Measurements from ENCODE around the gene EYS.

EYS gene

GRCh38 chr6:64912966-64913365 lies 794.1 kb downstream of the EYS start:
- no peaks in the 10 kb centered on the region for H3K4me1 ChIP-seq (ENCODE audit: insufficient read depth, low read length, poor library complexity, severe bottlenecking)
- no peak overlapping the region for H3K9ac ChIP-seq (ENCODE audit: low read depth, low read length, poor library complexity, severe bottlenecking)
- TF ChIP-seq CTCF (conservative IDR thresholded peaks at IDR 0.05; ENCODE audit: low read length) (no peak), EZH2phosphoT487 (IDR thresholded peaks at IDR 0.05; ENCODE audit: borderline replicate concordance) (no peak)
- no peaks in the 10 kb centered on the region for H3K79me2 ChIP-seq (ENCODE audit: insufficient read depth, low read length)
- no peaks in the 10 kb centered on the region for H3K9me2 ChIP-seq (replicated peaks; ENCODE audit: low read depth, low read length)
- H3K4me3 ChIP-seq (ENCODE audit: low read length, poor library complexity, severe bottlenecking), result no peak overlapping the region
- H3K4me2 ChIP-seq (ENCODE audit: low read depth, low read length, poor library complexity, severe bottlenecking), result no peak overlapping the region
- no peaks in the 10 kb centered on the region for H3K27me3 ChIP-seq (ENCODE audit: insufficient read depth, low read length, poor library complexity, severe bottlenecking)
- H3K9me3 ChIP-seq (ENCODE audit: insufficient read depth, low read depth, low read length), result no peaks in the 10 kb centered on the region
- H4K20me1 ChIP-seq (ENCODE audit: insufficient read depth, low read length, poor library complexity, severe bottlenecking), result no peaks in the 10 kb centered on the region
- H2AFZ ChIP-seq (ENCODE audit: low read length), result no peak overlapping the region
- H3F3A ChIP-seq (ENCODE audit: low read depth), result no peaks in the 10 kb centered on the region
- no peaks in the 10 kb centered on the region for H3K36me3 ChIP-seq (ENCODE audit: insufficient read depth, low read length)

GRCh38 chr6:64908104-64908503 lies 798.9 kb downstream of the EYS start:
- no peak overlapping the region for H2AFZ ChIP-seq (ENCODE audit: low read length)
- TF ChIP-seq EZH2phosphoT487 (IDR thresholded peaks at IDR 0.05; ENCODE audit: borderline replicate concordance) (no peak), CTCF (conservative IDR thresholded peaks at IDR 0.05; ENCODE audit: low read length) (no peak)
- H3K4me2 ChIP-seq (ENCODE audit: low read depth, low read length, poor library complexity, severe bottlenecking), result no peak overlapping the region
- no peaks in the 10 kb centered on the region for H3K27me3 ChIP-seq (ENCODE audit: insufficient read depth, low read length, poor library complexity, severe bottlenecking)
- H3K4me3 ChIP-seq (ENCODE audit: low read length, poor library complexity, severe bottlenecking), result no peak overlapping the region
- H3K9ac ChIP-seq (ENCODE audit: low read depth, low read length, poor library complexity, severe bottlenecking), result no peak overlapping the region
- H3K79me2 ChIP-seq (ENCODE audit: insufficient read depth, low read length), result no peaks in the 10 kb centered on the region
- no peaks in the 10 kb centered on the region for H3K4me1 ChIP-seq (ENCODE audit: insufficient read depth, low read length, poor library complexity, severe bottlenecking)
- H3K36me3 ChIP-seq (ENCODE audit: insufficient read depth, low read length), result no peaks in the 10 kb centered on the region
- no peaks in the 10 kb centered on the region for H3K9me3 ChIP-seq (ENCODE audit: insufficient read depth, low read depth, low read length)
- no peaks in the 10 kb centered on the region for H4K20me1 ChIP-seq (ENCODE audit: insufficient read depth, low read length, poor library complexity, severe bottlenecking)
- H3F3A ChIP-seq (ENCODE audit: low read depth), result no peaks in the 10 kb centered on the region
- H3K9me2 ChIP-seq (replicated peaks; ENCODE audit: low read depth, low read length), result no peaks in the 10 kb centered on the region

- H3K9me3 ChIP-seq (ENCODE audit: insufficient read depth, low read depth, low read length), result no peaks in the 10 kb centered on the region
- H4K20me1 ChIP-seq (ENCODE audit: insufficient read depth, low read length, poor library complexity, severe bottlenecking), result no peaks in the 10 kb centered on the region
- TF ChIP-seq CTCF (conservative IDR thresholded peaks at IDR 0.05; ENCODE audit: low read length), result no peak
- TF ChIP-seq EZH2phosphoT487 (IDR thresholded peaks at IDR 0.05; ENCODE audit: borderline replicate concordance), result no peak
- no peaks in the 10 kb centered on the region for H3K9me2 ChIP-seq (replicated peaks; ENCODE audit: low read depth, low read length)
- H3K36me3 ChIP-seq (ENCODE audit: insufficient read depth, low read length), result no peaks in the 10 kb centered on the region
- H3K4me3 ChIP-seq (ENCODE audit: low read length, poor library complexity, severe bottlenecking), result no peak overlapping the region
- no peak overlapping the region for H2AFZ ChIP-seq (ENCODE audit: low read length)
- H3K9ac ChIP-seq (ENCODE audit: low read depth, low read length, poor library complexity, severe bottlenecking), result no peak overlapping the region
- H3K4me2 ChIP-seq (ENCODE audit: low read depth, low read length, poor library complexity, severe bottlenecking), result no peak overlapping the region
- no peaks in the 10 kb centered on the region for H3K79me2 ChIP-seq (ENCODE audit: insufficient read depth, low read length)
- no peaks in the 10 kb centered on the region for H3K4me1 ChIP-seq (ENCODE audit: insufficient read depth, low read length, poor library complexity, severe bottlenecking)
- no peaks in the 10 kb centered on the region for H3K27me3 ChIP-seq (ENCODE audit: insufficient read depth, low read length, poor library complexity, severe bottlenecking)
- H3F3A ChIP-seq (ENCODE audit: low read depth), result no peaks in the 10 kb centered on the region
Observed at GRCh38 chr6:64904616-64905015, 802.4 kb downstream of the EYS start.

All from Loucy (cell line).